Body of pancreas (tissue), 4 donors: ENCODE measurements around the gene PHYKPL. TPM values are rescaled to one million over a fixed set of nuclear protein-coding genes. Genes with fewer than 3 reads are reported as not detected.

ENCODE experiments used
- ATAC-seq: fragments of 150-250 bp; one replicate; pipeline ENCODE4 v1.9.1; 2016
- DNase-seq, 4 donors: peaks; one replicate each; pipeline ENCODE4 v3.0.0-alpha.2; 2019
- H3K27ac ChIP-seq, 4 donors: fragments of 200-600 bp; sonication (generic); 1 replicate in 3 of 4; 2 replicates in 1 of 4; pipeline versions ENCODE4 v1.5.1 to v1.6.1; 2016 to 2019; ENCODE audit warnings: mild to moderate bottlenecking in 1 of 4, mixed read lengths in 1 of 4, moderate library complexity in 1 of 4
- H3K27me3 ChIP-seq, 2 donors: fragments of 200-600 bp; sonication (generic); one replicate each; pipeline ENCODE4 v1.6.0; 2016; ENCODE audit warnings: mild to moderate bottlenecking in 1 of 2
- H3K36me3 ChIP-seq, 2 donors: fragments of 200-600 bp; sonication (generic); replicated peaks in 1 of 2; 2 replicates each; pipeline ENCODE4 v1.5.1; 2016; ENCODE audit warnings: low read depth in 2 of 2; ENCODE audit not compliant: insufficient read depth in 1 of 2
- H3K4me1 ChIP-seq: fragments of 200-600 bp; sonication (generic); one replicate; pipeline ENCODE4 v1.6.0; 2016
- H3K4me3 ChIP-seq, 2 donors: fragments of 200-600 bp; sonication (generic); 1 replicate in 1 of 2; 2 replicates in 1 of 2; pipeline ENCODE4 v1.5.1; 2016 to 2019
- H3K9me3 ChIP-seq, 3 donors: fragments of 200-600 bp; sonication (generic); 1 replicate in 2 of 3; 2 replicates in 1 of 3; pipeline ENCODE4 v1.5.1; 2016
- POLR2A ChIP-seq, 3 donors: fragments of 450-650 bp; IDR thresholded peaks; one replicate each; pipeline ENCODE4 v1.6.1; 2016; ENCODE audit warnings: antibody characterized with exemption in 3 of 3, mild to moderate bottlenecking in 2 of 3
- WGBS, 2 donors: methylation state at CpG; one replicate each; pipeline ENCODE4 v1.1.5; 2017; 5-methylcytosine and 5-hydroxymethylcytosine counted together
- intact Hi-C: fragments of 100-400 bp; cut with DNase I; formaldehyde crosslinking; loops from one replicate; pipeline ENCODE4 v1.15.1; 2023
- total RNA-seq, 2 donors: library from RNA; depleted of rRNA; stranded (reverse); fragments of >200 nt; gene quantifications; one replicate each; pipeline ENCODE4 v1.1.0, GENCODE V29; 2016
- TF ChIP-seq, protein P1 (sequence below), 7 experiments: fragments of 450-650 bp in 4 of 7; fragments of 200-600 bp in 3 of 7; sonication (generic) in 3 of 7; IDR thresholded peaks; one replicate each; pipeline ENCODE4 v1.5.1; 2016 to 2019; ENCODE audit warnings: antibody characterized with exemption in 7 of 7

The PHYKPL gene
- total RNA-seq, 2 donors from 2014 or later = 47.0 to 76.5 TPM

DNA sequence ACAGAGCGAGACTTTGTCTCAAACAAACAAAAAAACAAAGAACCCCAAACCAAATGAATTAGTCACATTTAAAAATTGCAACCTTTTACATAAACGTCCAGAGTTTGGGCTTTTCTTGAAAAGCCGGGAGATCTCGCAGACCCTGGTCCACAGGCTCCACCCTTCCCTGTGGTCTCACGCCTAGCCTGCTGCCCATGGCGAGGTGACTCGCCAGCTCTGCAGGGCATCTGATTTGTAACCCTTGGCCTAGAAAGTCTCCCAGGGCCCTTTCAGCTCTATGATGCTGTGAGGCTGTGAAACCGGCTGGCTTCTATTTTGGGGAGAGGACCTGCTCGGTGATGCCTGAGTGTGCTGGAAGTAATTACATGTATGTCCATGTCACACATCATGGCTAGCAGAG lies 44.7 kb upstream of the PHYKPL start:
- H3K36me3 ChIP-seq = no peaks in the 10 kb centered on the region
- no peaks in the 10 kb centered on the region for H3K27me3 ChIP-seq
- intact Hi-C loops = no loop called here
- no peak for DNase-seq
- TF ChIP-seq, protein P1, sequence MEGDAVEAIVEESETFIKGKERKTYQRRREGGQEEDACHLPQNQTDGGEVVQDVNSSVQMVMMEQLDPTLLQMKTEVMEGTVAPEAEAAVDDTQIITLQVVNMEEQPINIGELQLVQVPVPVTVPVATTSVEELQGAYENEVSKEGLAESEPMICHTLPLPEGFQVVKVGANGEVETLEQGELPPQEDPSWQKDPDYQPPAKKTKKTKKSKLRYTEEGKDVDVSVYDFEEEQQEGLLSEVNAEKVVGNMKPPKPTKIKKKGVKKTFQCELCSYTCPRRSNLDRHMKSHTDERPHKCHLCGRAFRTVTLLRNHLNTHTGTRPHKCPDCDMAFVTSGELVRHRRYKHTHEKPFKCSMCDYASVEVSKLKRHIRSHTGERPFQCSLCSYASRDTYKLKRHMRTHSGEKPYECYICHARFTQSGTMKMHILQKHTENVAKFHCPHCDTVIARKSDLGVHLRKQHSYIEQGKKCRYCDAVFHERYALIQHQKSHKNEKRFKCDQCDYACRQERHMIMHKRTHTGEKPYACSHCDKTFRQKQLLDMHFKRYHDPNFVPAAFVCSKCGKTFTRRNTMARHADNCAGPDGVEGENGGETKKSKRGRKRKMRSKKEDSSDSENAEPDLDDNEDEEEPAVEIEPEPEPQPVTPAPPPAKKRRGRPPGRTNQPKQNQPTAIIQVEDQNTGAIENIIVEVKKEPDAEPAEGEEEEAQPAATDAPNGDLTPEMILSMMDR (IDR thresholded peaks at IDR 0.05) = no peak
- ATAC-seq = no peak
- H3K9me3 ChIP-seq = peaks cover 0 to 8% (median 0%) of the 10 kb centered on the region in 3 donors
- H3K4me1 ChIP-seq = peaks cover 4% of the 10 kb centered on the region
- no peak overlapping the region for H3K4me3 ChIP-seq
- no peak overlapping the region for H3K27ac ChIP-seq
- 61 to 74% methylated on average over 7 to 9 of the region's 9 CpGs for WGBS, 2 donors

DNA sequence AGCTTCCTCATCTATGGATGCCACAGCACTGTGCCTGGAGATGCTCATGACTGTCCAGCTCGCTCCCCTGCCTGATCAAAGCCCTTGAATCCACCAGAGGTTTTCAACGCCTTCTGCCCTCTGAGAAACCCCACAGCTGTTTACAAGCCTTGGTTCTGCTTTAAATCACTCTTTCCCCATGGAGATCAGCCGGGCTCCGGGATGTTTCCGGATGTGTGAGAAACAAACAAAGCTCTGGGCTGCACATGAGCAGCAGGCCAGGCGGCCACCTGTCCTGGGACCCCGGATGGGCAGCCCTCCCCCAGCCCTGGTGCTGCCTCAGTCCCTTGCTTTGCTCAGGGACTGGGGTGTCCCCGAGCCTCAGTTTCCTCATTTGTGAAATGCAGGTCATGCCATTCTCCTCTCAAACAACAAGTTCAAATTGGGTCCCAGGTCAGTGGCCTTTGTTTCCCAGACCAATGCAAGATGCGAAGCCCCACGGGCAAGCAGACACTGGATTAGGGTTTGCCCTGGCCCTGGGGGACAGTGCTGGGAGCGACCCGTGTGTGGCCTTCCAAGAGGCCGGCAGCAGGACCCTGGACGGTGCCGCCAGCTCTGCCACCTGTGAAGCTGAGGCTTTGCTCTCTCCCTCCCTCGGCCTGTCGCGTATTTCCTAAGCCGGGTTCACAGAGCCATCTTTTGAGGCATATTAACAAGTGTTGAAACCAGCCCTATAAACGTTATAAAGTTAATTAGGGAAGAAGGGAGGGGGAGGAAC lies 42.4 kb upstream of the PHYKPL start:
- ATAC-seq (no peak), DNase-seq (no peak)
- 64 to 65% methylated on average over 20 of the region's 20 CpGs for WGBS, 2 donors
- Histone ChIP-seq H3K9me3 (peaks cover 0 to 8% (median 0%) of the 10 kb centered on the region in 3 donors), H3K4me3 (no peak overlapping the region), H3K4me1 (peaks cover 3% of the 10 kb centered on the region), H3K36me3 (no peaks in the 10 kb centered on the region), H3K27ac (no peak overlapping the region), H3K27me3 (no peaks in the 10 kb centered on the region)
- TF ChIP-seq, protein P1 (IDR thresholded peaks at IDR 0.05) = no peak
- TF ChIP-seq POLR2A (IDR thresholded peaks at IDR 0.05) = no peak
- intact Hi-C loops = no loop called here

DNA sequence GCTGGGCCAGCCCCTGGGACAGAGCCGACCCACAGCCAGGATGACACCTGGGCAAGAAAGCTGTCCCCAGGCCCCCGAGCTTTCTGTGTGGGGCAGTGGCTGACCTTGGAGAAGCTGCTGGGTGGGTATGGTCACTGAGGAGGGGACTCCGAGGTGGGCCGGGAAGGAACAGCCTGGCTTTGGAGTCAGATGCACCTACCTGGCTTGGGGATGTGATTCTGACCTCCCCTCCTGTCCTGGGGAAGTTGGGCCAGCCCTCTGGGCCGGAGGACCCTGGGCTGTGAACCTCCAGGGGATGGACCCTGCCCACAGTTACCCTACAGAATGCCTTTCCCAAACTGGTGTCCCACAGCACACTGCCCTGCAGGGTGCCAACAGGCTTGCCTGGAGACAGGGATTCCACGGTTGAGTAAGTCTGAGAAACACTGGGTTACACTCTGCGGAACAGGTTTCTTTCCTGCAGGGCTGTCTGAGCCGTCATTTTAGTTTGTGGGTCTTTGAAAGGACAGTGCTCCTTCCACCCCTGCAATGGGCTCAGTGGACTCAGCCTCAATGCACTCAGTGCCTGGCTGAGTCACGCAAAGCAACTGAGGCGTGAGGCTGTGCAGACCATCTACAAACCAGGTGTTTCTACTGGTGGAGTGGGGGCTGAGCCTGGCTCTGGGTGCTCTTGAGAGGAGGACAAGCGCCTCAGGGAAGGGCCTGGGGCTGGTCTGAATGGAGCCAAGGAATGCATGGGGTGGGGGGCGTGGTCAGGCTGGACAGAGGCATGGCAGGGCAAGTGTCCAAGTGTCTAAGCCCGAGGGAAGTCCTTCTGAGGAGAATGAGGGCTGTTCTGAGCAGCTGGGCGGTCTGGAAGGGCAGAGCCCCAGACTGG lies 41.3 kb upstream of the PHYKPL start:
- no peaks in the 10 kb centered on the region for H3K4me1 ChIP-seq
- no peak overlapping the region for H3K27ac ChIP-seq
- no peak for DNase-seq
- no peak for TF ChIP-seq POLR2A (IDR thresholded peaks at IDR 0.05)
- WGBS, 2 donors = 64% methylated on average over 8 to 14 of the region's 14 CpGs
- H3K4me3 ChIP-seq = no peak overlapping the region
- no peak for ATAC-seq
- intact Hi-C loops = no loop called here
- H3K27me3 ChIP-seq = no peaks in the 10 kb centered on the region
- H3K36me3 ChIP-seq = no peaks in the 10 kb centered on the region
- peaks cover 0 to 8% (median 0%) of the 10 kb centered on the region in 3 donors for H3K9me3 ChIP-seq

DNA sequence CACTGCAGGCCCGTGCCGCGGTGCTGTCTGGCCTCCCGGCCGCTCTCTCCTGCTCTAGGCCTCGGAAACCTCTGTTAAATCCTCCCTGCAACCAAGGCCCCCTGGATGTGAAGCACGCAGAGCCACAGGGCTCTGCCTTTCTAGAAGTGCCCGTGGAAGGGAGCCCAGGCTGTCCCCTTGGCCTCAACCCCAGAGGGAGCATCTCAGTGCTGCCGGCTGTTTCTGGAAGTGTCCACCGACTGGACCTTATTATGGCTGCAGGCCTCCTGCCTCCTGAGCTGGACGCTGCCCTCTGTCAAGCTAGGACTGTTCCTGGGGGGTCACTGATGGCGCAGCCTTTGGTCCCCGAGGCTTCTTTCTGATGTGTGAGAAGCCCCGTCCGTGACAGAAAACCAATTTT lies 40.4 kb upstream of the PHYKPL start:
- H3K27ac ChIP-seq = no peak overlapping the region
- no peaks in the 10 kb centered on the region for H3K36me3 ChIP-seq
- H3K9me3 ChIP-seq = peaks cover 0 to 8% (median 0%) of the 10 kb centered on the region in 3 donors
- ATAC-seq (no peak), DNase-seq (no peak)
- H3K4me3 ChIP-seq = no peak overlapping the region
- TF ChIP-seq POLR2A (IDR thresholded peaks at IDR 0.05) = no peak
- WGBS, 2 donors = 73 to 78% methylated on average over 6 to 15 of the region's 15 CpGs
- H3K27me3 ChIP-seq = no peaks in the 10 kb centered on the region
- no peaks in the 10 kb centered on the region for H3K4me1 ChIP-seq
- intact Hi-C loops = no loop called here

DNA sequence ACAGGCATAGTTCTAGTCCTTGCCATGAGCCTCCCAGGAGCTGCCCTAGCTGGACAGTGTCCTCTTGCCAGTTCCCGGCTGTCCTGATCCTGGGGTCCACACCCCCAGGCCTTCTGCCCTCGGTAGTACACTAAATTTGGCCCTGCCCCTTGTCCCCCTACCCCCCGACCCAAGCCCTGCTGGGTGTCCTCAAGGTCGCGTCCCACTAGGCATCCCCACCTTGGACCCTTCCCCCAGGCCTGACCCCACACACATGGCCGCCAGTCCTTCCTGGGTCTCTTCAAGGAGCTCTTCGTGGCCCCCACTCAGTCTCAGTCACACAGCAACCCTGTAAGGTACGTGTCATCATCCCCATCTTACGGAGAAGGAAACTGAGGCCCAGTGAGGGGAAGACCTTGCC lies 40.0 kb upstream of the PHYKPL start:
- Histone ChIP-seq H3K27me3 (no peaks in the 10 kb centered on the region), H3K9me3 (peaks cover 0 to 8% (median 0%) of the 10 kb centered on the region in 3 donors), H3K4me3 (no peak overlapping the region), H3K27ac (no peak overlapping the region), H3K36me3 (no peaks in the 10 kb centered on the region), H3K4me1 (no peaks in the 10 kb centered on the region)
- intact Hi-C loops = no loop called here
- TF ChIP-seq, protein P1 (IDR thresholded peaks at IDR 0.05) = no peak
- TF ChIP-seq POLR2A (IDR thresholded peaks at IDR 0.05) = no peak
- DNase-seq (no peak), ATAC-seq (no peak)
- WGBS, 2 donors = 78 to 83% methylated on average over 1 to 7 of the region's 9 CpGs
